NCI-H526 treated with DMSO at 0.1 percent for 48 hours (cell line): ENCODE data around the gene HOTAIR.
A peak's percentile ranks its signal among the peaks of the same experiment; 100 is the strongest.

ENCODE experiments used
- DNase-seq: peaks from one replicate; lab custom pipeline; 2025; lab: John Stamatoyannopoulos, UW

HOTAIR gene

DNA sequence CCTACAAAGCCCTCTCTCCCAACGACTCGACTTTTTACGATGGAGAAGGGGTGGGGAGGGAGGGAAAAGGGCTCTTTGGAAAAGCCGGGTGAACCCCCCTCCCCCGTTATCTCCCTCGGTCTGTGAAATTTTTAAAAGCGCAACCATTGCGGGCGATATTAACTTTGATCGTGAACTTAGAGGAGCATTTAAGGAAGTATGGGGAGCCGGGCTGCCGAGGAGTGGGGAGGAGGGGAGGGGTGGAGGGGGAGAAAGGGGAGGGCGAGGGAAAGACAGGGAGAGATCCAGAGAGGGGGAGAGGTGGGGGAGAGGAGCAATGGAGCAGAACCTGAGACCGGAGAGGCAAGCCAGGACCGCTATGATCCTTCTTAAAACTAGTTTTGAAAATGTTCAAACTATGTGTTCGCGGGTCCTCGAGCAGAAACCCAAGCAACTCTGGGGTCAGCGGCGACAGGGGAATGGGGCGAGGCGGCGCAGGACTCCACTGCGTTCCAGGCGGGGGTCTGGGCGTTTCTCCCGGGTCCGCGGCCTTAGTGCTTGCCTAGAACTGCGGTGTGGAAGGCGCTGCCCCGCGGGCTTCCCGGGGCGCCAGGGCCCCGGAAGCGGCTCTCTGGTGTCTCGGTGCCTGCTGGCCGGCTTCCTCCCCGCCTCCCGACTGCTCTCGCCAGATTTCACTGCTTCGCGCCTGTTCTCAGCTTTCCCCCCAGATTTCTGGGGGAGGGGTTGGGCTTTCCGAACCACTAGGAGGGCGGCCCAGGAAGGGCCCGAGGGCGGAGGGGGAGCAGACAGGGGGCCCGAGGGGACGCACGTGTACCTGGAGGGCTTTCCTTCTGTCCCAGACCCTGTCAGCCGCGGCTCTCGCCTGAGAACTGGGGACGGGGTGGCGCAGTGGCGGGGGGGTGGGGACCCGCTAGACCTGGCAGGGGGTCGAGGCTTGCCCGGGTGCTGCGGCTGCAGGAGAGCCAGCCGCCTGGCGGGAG is at the start of gene HOTAIR:
Gene HOTAIR (minus strand): TSS at position 871 of the 980 bp plus-strand sequence.
- no peak for DNase-seq

DNA sequence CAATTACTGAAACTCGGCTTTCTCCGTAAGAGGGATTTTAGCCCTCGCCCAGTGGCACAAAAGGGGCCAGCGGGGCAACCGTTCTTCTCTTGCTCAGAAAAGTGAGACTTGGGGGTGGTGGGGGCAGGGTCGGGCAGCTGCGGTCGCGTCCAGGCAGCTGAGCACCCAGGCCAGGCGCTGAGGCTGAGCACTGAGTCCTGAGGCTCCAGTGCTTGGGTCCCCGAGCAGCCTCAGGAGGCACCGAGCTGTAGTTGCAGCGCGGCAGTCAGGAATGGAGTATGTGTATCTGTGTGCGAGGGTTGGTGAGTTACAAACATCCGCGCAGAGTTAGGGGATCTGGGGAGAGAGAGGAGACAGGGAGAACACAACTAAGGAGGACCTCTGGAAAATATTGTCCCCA is 49.4 kb upstream of the HOTAIR start:
- no peak for DNase-seq

DNA sequence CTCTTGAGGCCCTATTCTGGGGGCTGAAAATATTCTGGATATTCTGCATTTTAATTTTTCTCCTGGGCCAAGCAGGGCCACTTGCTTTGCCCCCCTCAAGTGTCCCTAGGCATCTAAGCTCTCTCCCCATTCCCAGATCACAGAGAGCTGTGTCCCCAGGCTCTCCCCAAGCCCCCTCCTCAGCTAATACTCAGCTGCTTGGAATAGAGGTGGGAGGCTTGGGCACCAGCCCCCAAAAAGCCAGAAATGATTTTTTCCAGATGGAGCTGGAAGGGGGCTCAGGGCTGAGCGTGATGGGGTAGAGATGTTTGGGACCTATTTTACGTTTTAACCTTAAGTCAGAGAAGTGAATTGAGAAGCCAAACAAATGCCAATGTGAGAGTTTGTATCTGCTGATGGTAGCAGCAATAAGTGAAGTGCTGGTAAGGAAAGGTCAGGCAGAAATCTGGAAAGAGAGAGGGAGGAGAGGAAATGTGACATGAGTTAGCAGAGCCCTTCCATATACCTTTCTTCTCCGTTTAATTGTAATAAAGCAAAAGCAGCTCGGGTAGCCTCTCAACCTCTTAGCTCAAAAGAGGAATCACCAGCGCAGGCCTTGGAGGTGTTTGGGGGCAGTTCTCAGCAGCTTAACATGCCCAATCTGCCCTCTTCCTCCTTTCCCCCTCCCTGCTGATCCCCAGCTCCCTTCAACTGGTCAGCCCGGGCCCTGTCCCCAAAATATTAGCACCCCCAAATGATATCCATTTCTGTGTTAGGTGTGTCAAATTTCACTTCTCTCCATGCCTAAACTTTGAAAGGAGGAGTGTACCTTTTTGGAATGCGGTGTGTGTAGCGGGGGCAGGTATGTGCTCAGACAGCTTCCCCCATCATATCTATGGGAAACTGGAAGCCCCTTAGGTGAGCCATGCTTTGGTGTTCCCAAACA is 48.5 kb upstream of the HOTAIR start:
- DNase-seq: no peak

DNA sequence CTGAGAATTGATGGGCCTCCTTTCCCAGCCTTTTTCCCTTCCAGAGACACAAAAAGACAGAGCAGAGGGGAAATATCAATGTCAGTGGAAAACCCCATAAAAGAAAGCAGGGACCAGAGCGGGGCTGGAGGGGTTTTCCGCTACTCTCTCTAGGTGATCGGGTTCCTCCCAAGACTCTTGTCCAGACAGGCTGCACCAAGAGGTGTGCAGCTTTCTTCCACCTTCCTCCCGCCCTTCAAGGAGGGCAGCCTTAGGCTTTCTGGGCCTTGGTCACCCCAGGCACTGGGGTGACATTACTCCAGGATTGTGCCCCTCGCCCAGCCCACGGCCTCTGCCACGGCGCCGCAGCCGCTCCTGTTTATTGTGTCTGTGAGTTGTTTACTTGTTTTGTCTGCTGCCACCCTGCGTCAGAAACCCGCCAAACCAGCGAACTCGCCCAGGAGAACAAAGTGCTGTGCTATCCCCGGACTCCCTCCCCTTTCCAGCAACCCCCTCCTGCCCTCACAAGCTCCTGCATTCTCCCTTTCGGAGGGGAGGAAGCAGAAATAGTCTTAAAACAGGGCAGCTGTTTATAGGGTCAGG is 46.8 kb upstream of the HOTAIR start:
- no peak for DNase-seq

DNA sequence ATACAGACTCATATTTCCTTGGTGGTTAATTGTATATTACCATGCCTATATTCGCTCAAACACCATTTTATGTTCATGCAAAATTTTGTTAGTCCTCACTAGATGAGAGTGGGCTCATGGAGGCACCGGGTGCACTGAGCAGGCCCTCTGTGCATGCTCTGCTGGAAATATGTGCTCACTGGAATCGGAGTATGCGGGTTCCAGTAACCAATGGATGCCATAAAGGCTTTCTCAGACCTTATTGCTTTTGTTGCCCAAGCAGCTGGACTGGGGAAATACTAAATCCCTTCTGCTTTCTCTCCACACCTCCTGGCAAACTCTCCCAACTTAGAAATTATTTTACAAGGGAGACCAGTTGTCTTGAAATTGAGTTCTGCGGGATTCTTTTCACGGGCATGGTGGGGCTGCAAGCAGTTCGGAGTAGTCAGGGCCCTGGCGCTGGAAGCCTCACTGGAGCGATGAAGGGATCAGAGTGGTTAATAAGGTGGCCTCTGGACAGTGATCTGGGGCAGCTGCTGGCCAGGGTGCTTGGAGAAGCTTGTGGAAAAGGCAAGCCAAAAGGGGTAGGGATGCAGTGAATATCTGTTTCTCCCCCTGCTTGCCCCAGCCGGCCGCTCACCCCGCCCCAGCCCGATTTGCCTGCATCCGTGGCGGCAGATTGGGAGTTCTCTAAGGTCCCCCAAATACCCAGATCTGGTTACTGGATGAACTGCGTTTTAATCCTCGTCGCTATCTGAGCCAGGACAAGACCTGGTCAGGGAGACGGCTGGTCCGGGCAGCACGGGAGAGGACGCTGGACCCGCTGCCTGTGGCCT is 46.0 kb upstream of the HOTAIR start:
- DNase-seq: no peak

DNA sequence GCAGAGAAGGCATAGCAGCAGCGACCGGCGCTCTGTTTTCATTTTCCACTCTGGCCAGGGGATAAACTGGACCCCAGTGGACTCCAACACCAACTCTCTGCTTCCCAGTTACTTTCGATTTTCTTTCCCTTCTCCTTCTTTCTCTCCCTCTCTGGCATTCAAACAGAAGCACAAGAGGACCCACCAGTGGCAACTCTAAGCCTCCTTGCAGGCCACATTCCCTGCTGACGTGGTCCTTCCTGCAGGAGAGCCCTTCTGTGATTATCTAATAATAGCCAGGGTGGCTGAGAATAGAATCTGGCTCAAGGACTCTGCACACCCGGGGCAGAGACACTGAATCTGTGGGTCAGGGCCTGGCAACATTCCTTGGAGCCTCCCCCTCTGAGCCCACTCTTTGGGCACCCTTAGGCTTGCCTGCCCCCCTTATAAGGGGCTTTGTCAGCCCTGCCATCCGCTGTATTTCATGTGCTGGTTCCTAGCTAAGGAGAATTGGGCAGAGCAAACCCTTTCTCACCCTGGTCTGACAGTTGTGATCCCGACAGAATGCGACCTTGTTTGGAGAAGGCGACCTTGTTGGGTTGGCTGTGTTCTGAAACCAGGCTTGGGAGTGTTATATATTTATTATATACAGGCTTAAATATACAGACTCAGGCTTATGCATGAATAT is 45.3 kb upstream of the HOTAIR start:
- DNase-seq: no peak

DNA sequence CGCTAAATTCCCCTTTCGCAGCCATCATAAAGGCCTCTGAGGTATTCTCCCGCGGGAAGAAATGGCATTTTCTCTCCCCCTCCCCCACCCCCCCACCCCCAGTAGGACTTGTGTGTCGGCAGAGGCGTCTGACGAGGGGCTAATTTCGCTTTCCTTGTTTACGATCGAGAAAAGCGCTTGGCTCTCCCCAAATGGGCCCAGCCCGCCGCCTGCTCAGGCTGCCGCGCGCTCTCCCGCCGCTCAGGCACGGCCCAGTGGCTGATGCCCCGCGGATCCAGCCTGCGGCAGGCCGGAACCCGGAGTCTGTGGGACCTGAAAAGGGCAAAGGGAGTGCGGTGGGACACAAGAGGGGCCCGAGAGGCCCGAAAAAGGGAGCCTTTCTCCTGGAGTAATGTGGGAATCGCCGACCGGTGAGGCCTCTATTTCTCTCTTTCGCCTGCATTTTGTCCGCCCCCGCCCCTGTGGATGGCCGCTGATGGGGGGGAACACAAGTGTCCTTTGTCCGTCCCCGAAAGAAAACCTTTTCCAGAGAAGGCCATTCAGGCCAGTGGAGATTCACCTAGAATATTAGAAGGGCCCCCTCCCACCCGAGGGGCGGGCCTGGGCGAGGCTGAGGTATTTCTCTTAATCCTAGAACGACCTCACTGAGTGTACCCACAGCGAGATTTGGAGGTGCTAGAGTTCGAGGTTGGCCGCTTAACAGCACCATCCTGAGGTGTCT is 44.5 kb upstream of the HOTAIR start:
- DNase-seq: no peak

DNA sequence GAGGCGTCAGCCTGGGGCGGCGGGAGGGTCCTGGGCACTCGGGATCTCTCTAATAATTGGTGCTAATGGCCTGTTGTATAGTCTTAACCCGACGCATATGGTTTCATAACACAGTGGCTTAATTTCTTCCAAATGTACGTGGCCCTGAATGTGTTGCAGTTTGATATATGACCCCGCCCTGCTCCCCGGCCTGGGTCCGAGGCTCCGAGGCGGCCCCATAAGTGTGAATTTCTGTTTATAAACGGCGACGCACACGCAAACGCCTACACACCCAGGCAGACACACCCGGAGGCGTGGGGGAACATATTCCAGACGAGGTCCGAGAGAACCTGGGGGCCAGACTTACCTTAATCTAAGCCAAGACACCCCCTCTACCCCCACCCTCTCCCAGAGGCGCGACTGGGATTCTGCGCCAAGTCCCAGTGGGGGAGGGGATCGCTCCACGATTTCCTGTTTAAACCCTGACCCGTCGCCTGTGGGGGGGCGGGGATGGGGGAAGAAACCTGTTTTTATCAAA is 43.8 kb upstream of the HOTAIR start:
- DNase-seq: no peak

DNA sequence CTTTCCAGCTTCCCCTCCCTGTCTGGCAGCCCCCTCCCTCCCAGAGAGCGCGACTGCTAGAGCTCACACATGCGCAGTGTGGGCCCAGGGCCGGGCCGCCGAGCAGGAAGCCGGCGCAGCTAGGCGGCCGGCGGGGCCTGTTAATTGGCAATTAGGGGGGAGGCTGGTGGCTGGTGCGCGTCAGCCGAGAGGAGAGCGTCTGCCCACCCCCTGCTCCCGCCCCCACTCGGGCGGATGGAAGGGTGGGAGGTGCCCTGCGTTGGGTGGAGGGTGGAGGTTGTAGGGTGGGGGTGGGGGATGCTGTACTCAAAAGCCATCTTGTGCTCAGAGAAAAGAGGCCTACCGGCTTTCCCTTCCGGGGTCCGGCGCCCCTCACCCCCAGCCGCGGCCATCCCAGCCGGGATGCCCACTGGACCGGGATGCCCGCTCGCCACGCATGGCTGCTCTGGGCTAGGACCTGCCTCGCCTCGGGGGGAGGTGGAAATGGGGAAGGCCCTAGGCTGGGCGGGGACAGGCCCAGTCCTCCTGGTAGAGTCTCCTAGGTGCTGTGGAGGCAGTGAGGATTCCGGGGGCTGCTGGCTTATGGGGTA is 43.2 kb upstream of the HOTAIR start:
- DNase-seq: no peak

DNA sequence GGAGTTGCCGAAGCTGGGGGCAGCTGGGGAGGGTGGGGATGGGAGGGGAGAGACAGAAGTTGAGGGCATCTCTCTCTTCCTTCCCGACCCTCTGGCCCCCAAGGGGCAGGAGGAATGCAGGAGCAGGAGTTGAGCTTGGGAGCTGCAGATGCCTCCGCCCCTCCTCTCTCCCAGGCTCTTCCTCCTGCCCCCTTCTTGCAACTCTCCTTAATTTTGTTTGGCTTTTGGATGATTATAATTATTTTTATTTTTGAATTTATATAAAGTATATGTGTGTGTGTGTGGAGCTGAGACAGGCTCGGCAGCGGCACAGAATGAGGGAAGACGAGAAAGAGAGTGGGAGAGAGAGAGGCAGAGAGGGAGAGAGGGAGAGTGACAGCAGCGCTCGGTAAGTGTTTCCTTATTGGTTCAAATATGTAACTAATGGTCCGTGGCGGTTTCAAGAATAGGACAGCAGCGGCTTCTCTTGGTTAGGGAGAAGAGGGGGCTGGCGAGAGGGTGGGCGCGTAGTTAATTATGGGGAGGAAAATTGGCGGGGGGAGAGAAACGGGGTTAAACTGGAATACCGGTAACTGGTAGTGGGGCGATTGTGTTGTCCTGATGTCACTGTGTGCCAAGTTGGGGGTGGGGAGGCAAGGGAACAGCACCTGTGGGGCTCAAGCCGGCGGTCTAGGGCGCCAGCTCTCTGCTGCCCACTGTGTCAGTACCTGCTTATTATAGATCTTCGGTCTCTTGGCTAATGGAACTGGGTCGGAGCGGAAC is 42.5 kb upstream of the HOTAIR start:
- no peak for DNase-seq

DNA sequence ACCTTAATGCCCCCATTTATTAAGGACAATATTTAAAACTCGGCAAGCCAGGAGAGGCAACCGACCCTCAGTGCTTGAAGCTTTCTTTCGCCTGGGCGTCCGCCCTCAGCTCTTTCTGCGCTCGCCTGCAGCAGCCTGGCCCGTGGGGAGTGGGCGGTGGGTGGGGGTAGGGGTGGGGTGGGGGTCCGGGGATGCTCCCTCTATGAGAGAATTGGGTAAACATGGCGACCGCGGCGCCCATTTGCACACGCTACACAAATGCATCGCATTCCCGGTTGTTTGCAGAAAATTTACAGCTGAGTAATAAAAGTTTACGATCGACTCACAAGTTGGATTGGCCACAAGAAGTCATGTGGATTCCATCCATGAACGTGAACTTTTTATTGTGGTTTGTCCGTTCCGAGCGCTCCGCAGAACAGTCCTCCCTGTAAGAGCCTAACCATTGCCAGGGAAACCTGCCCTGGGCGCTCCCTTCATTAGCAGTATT is 41.8 kb upstream of the HOTAIR start:
- peak; percentile 97 for DNase-seq

DNA sequence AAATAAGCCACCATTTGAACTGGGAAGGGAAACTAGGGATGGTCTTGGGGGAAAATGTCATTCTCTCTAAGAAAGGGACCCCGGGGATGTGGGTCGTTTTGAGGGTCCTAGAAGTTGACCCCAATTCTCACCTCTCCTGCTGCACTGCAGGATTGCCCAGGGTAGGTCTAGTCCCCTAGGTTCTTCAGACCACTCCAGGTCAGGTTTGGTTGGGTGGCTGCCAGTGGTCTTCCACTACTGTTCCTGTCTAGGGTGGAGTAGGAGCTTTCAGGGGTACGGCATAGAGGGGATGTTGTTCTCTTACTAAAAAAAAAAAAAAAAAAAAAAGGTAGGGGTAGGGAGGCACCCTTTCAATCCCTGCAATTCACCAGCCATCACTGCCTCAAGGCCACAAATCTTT is 41.3 kb upstream of the HOTAIR start:
- no peak for DNase-seq

DNA sequence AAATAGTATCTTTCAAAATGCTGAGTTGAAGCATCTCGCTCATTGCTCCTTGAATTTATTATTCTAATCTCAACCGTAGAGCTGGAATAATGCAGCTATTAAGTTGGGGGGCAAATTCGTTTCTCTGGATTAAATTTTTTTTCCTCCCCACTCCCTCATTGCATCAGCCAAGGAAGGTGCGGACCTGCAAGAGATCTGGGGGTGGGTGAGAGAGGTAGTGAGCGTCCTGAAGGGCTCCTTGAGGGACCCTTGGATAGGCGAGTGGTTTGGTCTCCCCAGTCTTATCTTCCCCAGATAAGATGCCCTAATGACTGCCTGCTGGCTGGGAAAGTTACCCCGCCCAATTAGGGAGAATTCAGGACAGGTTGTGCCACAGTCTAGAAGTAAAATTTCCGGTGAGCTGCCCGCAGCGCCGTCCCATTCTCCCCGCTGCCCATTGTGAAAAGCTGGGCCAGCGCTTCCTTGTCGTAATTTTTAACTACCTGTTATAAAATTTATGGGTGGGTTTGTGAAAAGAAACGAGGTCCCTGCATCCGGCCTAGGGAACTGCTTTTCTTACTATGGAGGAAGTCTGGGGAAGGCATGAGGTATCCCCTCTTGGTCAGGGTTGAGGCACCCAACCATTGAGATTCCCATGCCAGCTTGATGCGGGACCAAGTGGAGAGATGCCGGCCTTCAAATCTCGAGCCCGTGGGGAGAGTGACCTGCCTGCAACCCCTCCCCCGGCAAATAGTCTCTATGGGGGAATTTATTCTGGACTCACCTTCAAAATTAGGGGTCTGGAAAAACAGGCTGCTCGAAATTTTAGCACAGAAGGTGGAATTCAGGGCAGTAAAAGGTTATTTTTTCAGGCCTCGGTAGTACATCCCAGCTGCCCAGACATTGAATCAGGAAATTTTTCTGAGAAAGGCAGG is 40.5 kb upstream of the HOTAIR start:
- no peak for DNase-seq

DNA sequence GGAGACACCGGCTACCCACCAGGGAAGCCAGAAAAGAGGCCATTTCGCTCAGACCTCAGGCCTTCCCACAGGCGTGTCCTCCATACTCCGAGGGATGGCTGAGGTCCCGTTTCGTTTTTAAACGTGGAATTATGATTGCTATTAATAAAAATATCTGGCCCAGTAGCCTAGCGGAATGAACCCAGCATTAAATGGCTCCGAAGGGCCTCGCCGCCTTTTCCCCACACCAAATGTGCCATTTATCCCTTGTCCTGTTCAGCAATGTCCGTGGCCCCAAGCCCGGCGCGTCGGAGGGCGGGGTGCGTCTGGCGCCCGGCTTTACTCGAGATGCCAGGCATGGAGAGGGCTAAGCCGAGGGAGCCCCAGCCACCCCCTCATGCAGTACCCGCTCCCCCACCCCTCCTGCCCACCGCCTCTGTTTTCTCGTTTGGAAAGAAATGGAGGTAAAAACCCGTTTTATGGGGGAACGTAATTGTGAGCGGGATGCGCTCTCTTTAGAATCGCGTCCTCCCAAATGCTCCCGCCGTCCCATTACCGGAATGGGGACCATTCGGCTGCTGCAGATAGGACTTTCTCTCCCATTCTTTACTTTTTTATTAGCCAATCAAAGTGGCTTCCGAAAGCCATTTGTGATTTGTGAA is 39.7 kb upstream of the HOTAIR start:
- no peak for DNase-seq

DNA sequence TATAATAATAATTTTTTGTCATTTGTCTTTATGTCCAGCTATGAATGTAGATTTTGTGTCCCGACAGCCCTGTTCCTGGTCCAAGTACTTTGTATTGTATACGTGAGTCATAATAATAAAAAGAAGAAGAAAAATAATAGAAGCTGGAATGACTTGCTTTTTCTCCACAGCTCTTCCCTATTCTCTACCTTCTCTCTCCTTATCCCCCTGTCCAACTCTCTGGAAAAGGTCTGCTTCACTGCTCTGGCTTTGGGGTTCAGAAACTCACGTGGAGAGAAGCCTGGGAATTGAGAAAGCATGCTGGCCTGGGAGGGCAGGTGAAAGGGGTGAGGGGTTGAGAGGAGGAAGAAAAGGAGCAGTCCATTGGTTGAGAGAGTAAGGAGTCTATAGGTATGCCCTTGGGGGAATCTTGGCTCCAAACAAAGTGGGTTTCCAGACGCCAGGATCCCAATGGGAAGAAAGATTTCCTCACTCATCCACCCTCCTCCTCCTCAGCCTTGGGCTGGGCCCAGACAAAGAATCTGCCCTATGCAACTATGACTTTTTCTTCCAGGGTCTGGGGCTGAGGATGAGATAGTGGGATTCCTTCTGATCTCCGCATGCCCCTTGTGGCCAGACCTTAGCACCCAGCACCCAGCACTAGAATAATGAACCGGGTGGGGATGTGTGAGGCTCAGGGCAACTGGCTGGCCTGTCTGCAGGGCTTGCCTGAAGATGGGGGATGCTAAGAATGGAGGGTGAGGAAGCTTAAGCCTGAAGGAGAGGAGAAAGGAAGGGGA is 38.1 kb upstream of the HOTAIR start:
- no peak for DNase-seq
